ENCODE data around the gene NEO1. TPM values are rescaled to one million over a fixed set of nuclear protein-coding genes. Genes with fewer than 3 reads are reported as not detected.

Gene NEO1
- polyA plus RNA-seq, 1 of the 3 experiments (the other 2 are of a cell fraction): 13.1 TPM

GRCh38 chr15:73249499-73249898 is 197.2 kb downstream of the NEO1 start (continued):
- no peak for TF ChIP-seq ZBTB33 (IDR thresholded peaks at IDR 0.05; ENCODE audit: borderline replicate concordance, low read depth)
- TF ChIP-seq PBX3 (IDR thresholded peaks at IDR 0.05): no peak
- no peak for TF ChIP-seq RXRA (IDR thresholded peaks at IDR 0.05; ENCODE audit: borderline replicate concordance, low read depth)

DNA sequence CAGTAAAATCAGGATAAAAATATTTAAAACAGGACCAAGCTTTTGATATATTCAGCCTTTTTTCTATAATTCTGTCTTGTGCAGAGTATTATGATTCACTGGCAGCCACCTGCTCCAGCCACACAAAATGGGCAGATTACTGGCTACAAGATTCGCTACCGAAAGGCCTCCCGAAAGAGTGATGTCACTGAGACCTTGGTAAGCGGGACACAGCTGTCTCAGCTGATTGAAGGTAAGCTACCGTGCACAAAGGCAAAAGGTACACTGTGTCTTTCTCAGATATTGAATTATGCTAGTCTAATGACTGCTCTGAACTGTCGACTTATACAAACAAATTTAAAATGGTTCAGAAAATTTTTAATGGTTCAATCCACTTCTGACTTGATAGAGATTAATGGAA is 202.3 kb downstream of the NEO1 start:
- no peak for TF ChIP-seq SIN3A (IDR thresholded peaks at IDR 0.05; ENCODE audit: borderline replicate concordance, low read depth, low read length)
- TF ChIP-seq GATA2 (CRISPR knock-in tag; IDR thresholded peaks at IDR 0.05): no peak
- TF ChIP-seq TEAD4 (IDR thresholded peaks at IDR 0.05; ENCODE audit: borderline replicate concordance, insufficient read depth): no peak
- TF ChIP-seq IRF3 (IDR thresholded peaks at IDR 0.05; ENCODE audit: low read depth, low read length): no peak
- Histone ChIP-seq H3K27me3 (ENCODE audit: insufficient read depth) (no peaks in the 10 kb centered on the region), H3K79me2 (ENCODE audit: insufficient read depth) (no peaks in the 10 kb centered on the region), H3K9me3 (no peaks in the 10 kb centered on the region), H3F3A (replicated peaks; ENCODE audit: insufficient read depth) (no peaks in the 10 kb centered on the region), H3K4me3 (ENCODE audit: low read depth in 2 of 2, low read length in 1 of 2) (no peak overlapping the region), H3K4me2 (no peak overlapping the region), H3K27ac (ENCODE audit: low read depth in 2 of 2, low read length in 1 of 2) (no peak overlapping the region), H3K36me3 (replicated peaks in 1 of 2; ENCODE audit: control insufficient read depth in 1 of 2, insufficient read depth in 2 of 2, low read length in 1 of 2) (peaks cover 3 to 21% of the 10 kb centered on the region in 2 experiments), H2AFZ (ENCODE audit: low read depth) (no peak overlapping the region), H3K9me2 (no peaks in the 10 kb centered on the region), H3K9ac (no peak overlapping the region), H4K20me1 (ENCODE audit: insufficient read depth) (no peaks in the 10 kb centered on the region), H3K4me1 (ENCODE audit: control insufficient read depth in 1 of 2, insufficient read depth in 2 of 2, low read depth in 1 of 2, low read length in 1 of 2) (no peaks in the 10 kb centered on the region)
- ChIA-PET CTCF (interaction anchor here (1.0 to 8.9 kb wide), 6 partner anchors 9 to 19 kb away, joined by 3 to 89 read pairs (median 5); no protein-coding TSS in a partner anchor), POLR2A (no interaction called here)
- WGBS (ENCODE audit: low lambda C conversion rate): 93% methylated on average over 6 of the region's 6 CpGs
- DNase-seq: no peak

DNA sequence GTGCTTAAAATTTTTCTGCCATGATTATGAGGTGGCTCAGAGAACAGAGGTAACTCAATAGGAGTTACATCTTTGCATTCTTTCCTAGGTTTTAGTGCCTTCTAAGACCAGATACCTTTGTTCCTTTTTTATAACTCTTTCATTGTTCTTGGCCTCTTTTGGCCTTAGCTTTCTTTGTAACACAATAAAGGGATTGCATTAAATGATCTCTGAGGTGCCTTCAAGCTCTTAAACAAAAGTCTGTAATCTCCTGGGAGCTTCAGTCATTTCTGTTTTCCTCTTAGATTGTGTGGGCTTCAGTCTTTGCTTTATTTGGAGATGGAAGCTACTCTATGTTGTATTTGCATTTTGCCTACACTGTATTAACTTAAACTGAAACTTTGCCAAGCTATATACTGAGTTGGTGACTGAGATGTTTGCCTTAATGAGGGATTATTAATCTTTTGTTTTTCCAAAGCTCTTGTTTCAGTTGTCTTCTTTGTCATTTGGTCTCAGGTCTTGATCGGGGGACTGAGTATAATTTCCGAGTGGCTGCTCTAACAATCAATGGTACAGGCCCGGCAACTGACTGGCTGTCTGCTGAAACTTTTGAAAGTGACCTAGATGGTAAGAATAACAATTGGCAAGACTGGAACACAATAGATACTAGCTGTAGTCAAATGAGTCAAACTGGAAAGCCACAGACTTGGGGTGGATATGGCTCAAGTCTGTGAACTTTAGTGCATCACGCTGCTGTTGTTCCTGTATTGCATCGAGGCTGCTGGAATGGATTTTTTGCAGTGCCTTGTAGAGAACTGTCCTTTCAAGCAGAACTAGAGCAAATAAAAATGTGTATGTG is 206.2 kb downstream of the NEO1 start:
- ChIA-PET POLR2A (no interaction called here), CTCF (interaction anchor here (0.9 to 3.6 kb wide), 4 partner anchors 9 to 47 kb away, joined by 3 to 15 read pairs (median 6); no protein-coding TSS in a partner anchor)
- Histone ChIP-seq H3K4me2 (no peak overlapping the region), H3K4me3 (ENCODE audit: low read depth in 2 of 2, low read length in 1 of 2) (no peak overlapping the region), H3K79me2 (ENCODE audit: insufficient read depth) (no peaks in the 10 kb centered on the region), H3K27me3 (ENCODE audit: insufficient read depth) (no peaks in the 10 kb centered on the region), H3F3A (replicated peaks; ENCODE audit: insufficient read depth) (no peaks in the 10 kb centered on the region), H2AFZ (ENCODE audit: low read depth) (no peak overlapping the region), H3K9me2 (no peaks in the 10 kb centered on the region), H3K36me3 (replicated peaks in 1 of 2; ENCODE audit: control insufficient read depth in 1 of 2, insufficient read depth in 2 of 2, low read length in 1 of 2) (peaks cover 6 to 48% of the 10 kb centered on the region in 2 experiments), H4K20me1 (ENCODE audit: insufficient read depth) (no peaks in the 10 kb centered on the region), H3K9ac (no peak overlapping the region), H3K4me1 (ENCODE audit: control insufficient read depth in 1 of 2, insufficient read depth in 2 of 2, low read depth in 1 of 2, low read length in 1 of 2) (no peaks in the 10 kb centered on the region), H3K27ac (ENCODE audit: low read depth in 2 of 2, low read length in 1 of 2) (no peak overlapping the region), H3K9me3 (no peaks in the 10 kb centered on the region)
- no peak for DNase-seq
- WGBS (ENCODE audit: low lambda C conversion rate): 97% methylated on average over 5 of the region's 5 CpGs
- TF ChIP-seq EZH2phosphoT487 (IDR thresholded peaks at IDR 0.05; ENCODE audit: borderline replicate concordance, low read depth): no peak
